IMR-90 (cell line): Measurements from ENCODE around the gene ARHGAP18. TPM values are rescaled to one million over a fixed set of nuclear protein-coding genes. Genes with fewer than 3 reads are reported as not detected.

Experiments used
- ATAC-seq: fragments of 200-7000 bp; cut with Tn5 transposase; 2 replicates; pipeline ENCODE4 v1.9.1; 2020; ENCODE audit warnings: low read depth, mild to moderate bottlenecking, moderate library complexity
- BruUV-seq: library from RNA; stranded (reverse); fragments of 400-500 nt; replicated peaks from 2 replicates; lab custom pipeline; 2021; lab: Mats Ljungman, UMichigan
- CTCF ChIA-PET: fragments of 300-600 bp; formaldehyde crosslinking; extraction: SDS; loops from one replicate; lab custom pipeline; 2021; ENCODE audit warnings: antibody characterized with exemption; lab: Yijun Ruan, JAX
- POLR2A ChIA-PET: fragments of 300-600 bp; sonication (Branson Sonifier 250); formaldehyde crosslinking; loops from one replicate; lab custom pipeline; 2022; ENCODE audit warnings: antibody characterized with exemption; ENCODE audit not compliant: unreplicated experiment; lab: Charles Lee
- DNase-seq: peaks from one replicate; pipeline ENCODE4 v3.0.0; 2013
- H2AFZ ChIP-seq: replicated peaks from 2 replicates; pipeline ENCODE3; 2013; ENCODE audit warnings: low read length, mild to moderate bottlenecking; ENCODE audit not compliant: poor library complexity
- H2AK5ac ChIP-seq: 2 replicates; pipeline ENCODE4 v1.6.1; 2013; ENCODE audit warnings: low read depth, low read length, inconsistent platforms
- H2AK9ac ChIP-seq: replicated peaks from 2 replicates; pipeline ENCODE3; 2013; ENCODE audit warnings: mild to moderate bottlenecking, low read depth, low read length, moderate library complexity; ENCODE audit not compliant: poor library complexity
- H2BK120ac ChIP-seq: 2 replicates; pipeline ENCODE4 v1.6.1; 2013; ENCODE audit warnings: low read depth, low read length, inconsistent platforms
- H2BK15ac ChIP-seq: 3 replicates; pipeline ENCODE4 v1.6.1; 2013; ENCODE audit warnings: low read depth, low read length, inconsistent platforms
- H2BK20ac ChIP-seq: 2 replicates; pipeline ENCODE4 v1.6.1; 2013; ENCODE audit warnings: low read depth, mild to moderate bottlenecking, inconsistent platforms, low read length, moderate library complexity
- H2BK5ac ChIP-seq: 2 replicates; pipeline ENCODE4 v1.6.1; 2013; ENCODE audit warnings: mild to moderate bottlenecking, low read depth, low read length, inconsistent platforms; ENCODE audit not compliant: poor library complexity, severe bottlenecking
- H3K14ac ChIP-seq: replicated peaks from 2 replicates; pipeline ENCODE4 v1.6.1; 2013; ENCODE audit warnings: low read depth, low read length, inconsistent platforms
- H3K18ac ChIP-seq: 2 replicates; pipeline ENCODE4 v1.6.1; 2013; ENCODE audit warnings: low read depth, low read length, control low read depth
- H3K23ac ChIP-seq: 2 replicates; pipeline ENCODE4 v1.6.1; 2013; ENCODE audit warnings: low read depth, low read length, inconsistent platforms
- H3K27ac ChIP-seq: 2 replicates; pipeline ENCODE4 v1.5.1; 2013; ENCODE audit warnings: mild to moderate bottlenecking, control low read depth, low read length; ENCODE audit not compliant: insufficient read depth
- H3K27me3 ChIP-seq: 2 replicates; pipeline ENCODE4 v1.6.1; 2013; ENCODE audit warnings: low read length; ENCODE audit not compliant: control insufficient read depth, insufficient read depth
- H3K36me3 ChIP-seq: 2 replicates; pipeline ENCODE4 v1.6.1; 2013; ENCODE audit warnings: low read length, mixed read lengths; ENCODE audit not compliant: control insufficient read depth, insufficient read depth
- H3K4ac ChIP-seq: 2 replicates; pipeline ENCODE4 v1.6.1; 2013; ENCODE audit warnings: low read depth, low read length, inconsistent platforms
- H3K4me1 ChIP-seq: 2 replicates; pipeline ENCODE4 v1.6.1; 2013; ENCODE audit warnings: low read length, mixed read lengths; ENCODE audit not compliant: control insufficient read depth, insufficient read depth
- H3K4me2 ChIP-seq: 2 replicates; pipeline ENCODE4 v1.6.1; 2013; ENCODE audit warnings: low read depth, mild to moderate bottlenecking, control low read depth, low read length, moderate library complexity
- H3K4me3 ChIP-seq: 2 replicates; pipeline ENCODE4 v1.5.1; 2013; ENCODE audit warnings: low read depth, mild to moderate bottlenecking, control low read depth, low read length, moderate library complexity; ENCODE audit not compliant: insufficient read depth
- H3K56ac ChIP-seq: 2 replicates; pipeline ENCODE4 v1.6.1; 2013; ENCODE audit warnings: low read length, inconsistent platforms; ENCODE audit not compliant: insufficient read depth; ENCODE audit errors: extremely low read depth
- H3K79me1 ChIP-seq, 2 experiments: 2 replicates each; pipeline ENCODE4 v1.6.1; 2013; ENCODE audit warnings: low read length in 2 of 2, inconsistent platforms in 1 of 2, low read depth in 1 of 2
- H3K9ac ChIP-seq: 2 replicates; pipeline ENCODE4 v1.6.1; 2013; ENCODE audit warnings: low read depth, low read length, control low read depth
- H3K9me1 ChIP-seq: 2 replicates; pipeline ENCODE4 v1.6.1; 2013; ENCODE audit warnings: low read length, inconsistent platforms; ENCODE audit not compliant: insufficient read depth
- H3K9me3 ChIP-seq: 2 replicates; pipeline ENCODE4 v1.6.1; 2013; ENCODE audit warnings: low read length; ENCODE audit not compliant: control insufficient read depth, insufficient read depth
- H4K20me1 ChIP-seq: 2 replicates; pipeline ENCODE4 v1.6.1; 2013; ENCODE audit warnings: low read length, inconsistent platforms; ENCODE audit not compliant: insufficient read depth
- H4K5ac ChIP-seq: 2 replicates; pipeline ENCODE4 v1.6.1; 2013; ENCODE audit warnings: mild to moderate bottlenecking, low read depth, low read length, control low read depth
- H4K8ac ChIP-seq, 2 experiments: 2 replicates each; pipeline ENCODE4 v1.6.1; 2013; ENCODE audit warnings: low read depth in 2 of 2, low read length in 2 of 2, control low read depth in 1 of 2, inconsistent platforms in 1 of 2
- H4K91ac ChIP-seq: 2 replicates; pipeline ENCODE4 v1.6.1; 2013; ENCODE audit warnings: low read depth, low read length, inconsistent platforms; ENCODE audit not compliant: insufficient read depth
- BHLHE40 ChIP-seq: fragments of 150-350 bp; IDR thresholded peaks from 2 replicates; pipeline ENCODE4 v1.6.1; 2016; ENCODE audit warnings: mild to moderate bottlenecking, low read depth, low read length
- CHD1 ChIP-seq: IDR thresholded peaks from 2 replicates; pipeline ENCODE4 v1.6.1; 2012; ENCODE audit warnings: low read depth, low read length, improper control_type of control experiment
- NFE2L2 ChIP-seq: fragments of 150-350 bp; IDR thresholded peaks from 2 replicates; pipeline ENCODE4 v1.6.1; 2016; ENCODE audit warnings: low read depth, mild to moderate bottlenecking, low read length
- POLR2A ChIP-seq: IDR thresholded peaks from 2 replicates; pipeline ENCODE4 v1.6.1; 2012; ENCODE audit warnings: mild to moderate bottlenecking, low read depth, low read length
- RCOR1 ChIP-seq: IDR thresholded peaks from 2 replicates; pipeline ENCODE4 v1.6.1; 2012; ENCODE audit warnings: mild to moderate bottlenecking, low read length, improper control_type of control experiment; ENCODE audit not compliant: insufficient replicate concordance
- RFX5 ChIP-seq: IDR thresholded peaks from 2 replicates; pipeline ENCODE4 v1.8.0; 2012; ENCODE audit warnings: low read depth, mild to moderate bottlenecking, low read length, moderate library complexity
- SMC3 ChIP-seq: fragments of 150-350 bp; IDR thresholded peaks from 2 replicates; pipeline ENCODE4 v1.6.1; 2016; ENCODE audit warnings: low read depth, mild to moderate bottlenecking, antibody characterized with exemption, low read length, moderate library complexity
- WGBS, 2 experiments: methylation state at CpG; one replicate each; pipeline versions ENCODE4 v1.1.5 to v1.1.7; 2013; ENCODE audit warnings: missing lambda C conversion rate in 2 of 2; ENCODE audit not compliant: insufficient read length in 1 of 2; ENCODE audit errors: extremely low coverage in 2 of 2; 5-methylcytosine and 5-hydroxymethylcytosine counted together
- dilution Hi-C: fragments of 300-500 bp; cut with HindIII; formaldehyde crosslinking; loops from one replicate; pipeline ENCODE4 v1.14.3; 2018; ENCODE audit warnings: low sequenced_read_pairs; ENCODE audit not compliant: unreplicated experiment
- in situ Hi-C: fragments of 300-500 bp; cut with MboI; formaldehyde crosslinking; loops from 3 replicates; pipeline ENCODE4 v1.14.3; 2019; ENCODE audit warnings: low sequenced_read_pairs, inconsistent platforms, mixed read lengths
- intact Hi-C: fragments of 100-400 bp; cut with micrococcal nuclease; formaldehyde crosslinking; loops from 2 replicates; pipeline ENCODE4 v1.10.0; 2022
- polyA plus RNA-seq, 3 experiments: library from polyadenylated mRNA; depleted of rRNA; stranded (reverse); fragments of >200 nt; gene quantifications; 2 replicates each; pipeline ENCODE4 v1.2.3, GENCODE V29; 2012; ENCODE audit warnings: low replicate concordance in 1 of 3
- total RNA-seq: library from RNA; depleted of rRNA; stranded (reverse); fragments of >200 nt; gene quantifications from 2 replicates; pipeline ENCODE4 v1.2.3, GENCODE V29; 2012

The ARHGAP18 gene
- total and polyA plus RNA-seq, 2 of the 4 experiments (the other 2 are of a cell fraction) = 6.2 to 17.0 TPM

GRCh38 chr6:129711271-129711631 is 1.3 kb upstream of the ARHGAP18 start:
- ChIA-PET CTCF (interaction anchor here (0.7 kb wide), 2 partner anchors 11 to 217 kb away, joined by 3 read pairs; no protein-coding TSS in a partner anchor), POLR2A (no interaction called here)
- H3K4me2 ChIP-seq = no peak overlapping the region
- dilution Hi-C loops = no loop called here
- H2BK15ac ChIP-seq = no peak overlapping the region
- H4K8ac ChIP-seq = no peak overlapping the region
- no peak overlapping the region for H4K5ac ChIP-seq
- H2BK5ac ChIP-seq = no peak overlapping the region
- no peak overlapping the region for H3K27ac ChIP-seq
- H2AFZ ChIP-seq = no peak overlapping the region
- peaks cover 10 to 26% of the 10 kb centered on the region in 2 experiments for H3K79me1 ChIP-seq
- H2AK9ac ChIP-seq = no peak overlapping the region
- H3K14ac ChIP-seq = no peak overlapping the region
- DNase-seq (no peak), ATAC-seq (no peak)
- H3K9ac ChIP-seq = no peak overlapping the region
- no peak overlapping the region for H2BK120ac ChIP-seq
- BruUV-seq = no TSS peak
- H3K56ac ChIP-seq = no peak overlapping the region
- no peaks in the 10 kb centered on the region for H4K20me1 ChIP-seq
- H3K18ac ChIP-seq = no peak overlapping the region
- no peak overlapping the region for H2AK5ac ChIP-seq
- intact Hi-C loops = no loop called here
- H3K23ac ChIP-seq = no peak overlapping the region
- no peaks in the 10 kb centered on the region for H3K27me3 ChIP-seq
- H3K9me3 ChIP-seq = no peaks in the 10 kb centered on the region
- no CpG with 5 or more reads among the region's 2 CpGs for WGBS, 2 experiments
- in situ Hi-C loops = no loop called here
- TF ChIP-seq NFE2L2 (no peak), BHLHE40 (no peak), RFX5 (no peak), POLR2A (no peak), RCOR1 (no peak), CHD1 (no peak), SMC3 (no peak)
- no peaks in the 10 kb centered on the region for H3K36me3 ChIP-seq
- no peak overlapping the region for H3K4me3 ChIP-seq
- no peak overlapping the region for H4K91ac ChIP-seq
- peaks cover 8% of the 10 kb centered on the region for H3K4me1 ChIP-seq
- no peak overlapping the region; the same call in 1 of the 2 replicates for H2BK20ac ChIP-seq
- H3K4ac ChIP-seq = no peak overlapping the region
- H3K9me1 ChIP-seq = peaks cover 6% of the 10 kb centered on the region; the same call in 1 of the 2 replicates
